ENCODE measurements around the gene PATJ. TPM values are rescaled to one million over a fixed set of nuclear protein-coding genes. Genes with fewer than 3 reads are reported as not detected.
"Not testable (repeated sequence)": the region's sequence is repeated elsewhere in the genome, so short reads cannot be mapped to it uniquely, and the experiment has no call there.

The PATJ gene
- total RNA-seq, 2 donors from 2014 or later = 56.6 to 72.1 TPM

DNA sequence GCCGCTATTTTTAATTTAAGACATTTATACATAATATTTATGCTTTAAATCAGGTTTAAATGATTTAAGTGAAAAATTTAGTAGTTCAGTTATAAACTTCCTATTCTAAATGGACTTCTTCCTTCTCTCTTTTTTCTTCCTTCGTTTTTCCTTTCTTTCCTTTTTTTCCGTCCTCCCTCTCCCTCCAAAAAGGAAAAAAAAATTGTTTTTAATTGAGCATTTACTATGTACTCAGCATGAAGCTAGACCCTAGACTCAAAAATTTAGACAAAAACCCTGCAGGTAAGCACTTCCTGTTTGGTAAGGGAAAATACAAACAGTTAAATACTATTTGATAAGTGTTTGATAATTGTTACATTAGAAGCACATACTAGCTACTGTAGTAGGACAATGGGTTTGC lies 14.7 kb upstream of the PATJ start:
- Mint-ChIP-seq H3K4me3 (no peak overlapping the region), H3K27ac (no peak overlapping the region)

DNA sequence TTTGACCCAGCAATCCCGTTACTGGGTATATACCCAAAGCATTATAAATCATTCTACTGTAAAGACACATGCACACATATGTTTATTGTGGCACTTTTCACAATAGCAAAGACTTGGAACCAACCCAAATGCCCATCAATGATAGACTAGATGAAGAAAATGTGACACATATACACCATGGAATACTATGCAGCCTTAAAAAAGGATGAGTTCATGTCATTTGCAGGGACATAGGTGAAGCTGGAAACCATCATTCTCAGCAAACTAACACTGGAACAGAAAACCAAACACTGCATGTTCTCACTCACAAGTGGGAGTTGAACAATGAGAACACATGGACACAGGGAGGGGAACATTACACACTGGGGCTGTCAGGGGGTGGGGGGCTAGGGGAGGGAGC lies 11.6 kb upstream of the PATJ start:
- H3K9me3 ChIP-seq (ENCODE audit: control insufficient read depth, low read length, poor library complexity, severe bottlenecking); H3K4me1 Mint-ChIP-seq; H3K4me3 Mint-ChIP-seq; DNase-seq; ATAC-seq; H3K27me3 Mint-ChIP-seq; H3K36me3 Mint-ChIP-seq (ENCODE audit: low read depth); H3K27ac Mint-ChIP-seq: not testable (repeated sequence)

More for the DNA sequence above, 14.7 kb upstream of the PATJ start:
- H3K9me3 ChIP-seq (ENCODE audit: control insufficient read depth, low read length, poor library complexity, severe bottlenecking) = no peaks in the 10 kb centered on the region
- Mint-ChIP-seq H3K36me3 (ENCODE audit: low read depth) (no peaks in the 10 kb centered on the region), H3K4me1 (peaks cover 15% of the 10 kb centered on the region), H3K27me3 (no peaks in the 10 kb centered on the region)
- no peak for DNase-seq
- no peak for ATAC-seq

DNA sequence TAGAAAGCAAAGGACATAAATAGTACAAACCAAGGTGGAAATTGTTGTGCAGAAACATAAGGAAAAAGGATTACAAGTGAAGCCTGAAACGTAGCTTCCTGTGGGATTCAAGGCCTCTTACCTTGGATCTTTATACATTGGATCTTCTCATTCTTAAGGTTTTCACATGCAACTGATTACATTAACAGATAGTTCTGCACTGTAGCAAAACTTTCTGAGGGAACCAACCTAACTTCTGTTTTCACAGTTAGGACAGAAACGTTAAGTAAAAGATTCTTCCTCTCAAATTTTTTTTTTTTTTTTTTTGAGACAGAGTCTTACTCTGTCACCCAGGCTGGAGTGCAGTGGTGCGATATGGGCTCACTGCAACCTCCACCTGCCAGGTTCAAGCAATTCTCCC lies 9.6 kb upstream of the PATJ start:
- H3K27me3 Mint-ChIP-seq = no peaks in the 10 kb centered on the region
- H3K4me1 Mint-ChIP-seq = peaks cover 2% of the 10 kb centered on the region
- H3K4me3 Mint-ChIP-seq = no peak overlapping the region
- DNase-seq (no peak), ATAC-seq (no peak)
- no peak overlapping the region for H3K27ac Mint-ChIP-seq
- peaks cover 2% of the 10 kb centered on the region for H3K36me3 Mint-ChIP-seq (ENCODE audit: low read depth)
- H3K9me3 ChIP-seq (ENCODE audit: control insufficient read depth, low read length, poor library complexity, severe bottlenecking) = no peaks in the 10 kb centered on the region

DNA sequence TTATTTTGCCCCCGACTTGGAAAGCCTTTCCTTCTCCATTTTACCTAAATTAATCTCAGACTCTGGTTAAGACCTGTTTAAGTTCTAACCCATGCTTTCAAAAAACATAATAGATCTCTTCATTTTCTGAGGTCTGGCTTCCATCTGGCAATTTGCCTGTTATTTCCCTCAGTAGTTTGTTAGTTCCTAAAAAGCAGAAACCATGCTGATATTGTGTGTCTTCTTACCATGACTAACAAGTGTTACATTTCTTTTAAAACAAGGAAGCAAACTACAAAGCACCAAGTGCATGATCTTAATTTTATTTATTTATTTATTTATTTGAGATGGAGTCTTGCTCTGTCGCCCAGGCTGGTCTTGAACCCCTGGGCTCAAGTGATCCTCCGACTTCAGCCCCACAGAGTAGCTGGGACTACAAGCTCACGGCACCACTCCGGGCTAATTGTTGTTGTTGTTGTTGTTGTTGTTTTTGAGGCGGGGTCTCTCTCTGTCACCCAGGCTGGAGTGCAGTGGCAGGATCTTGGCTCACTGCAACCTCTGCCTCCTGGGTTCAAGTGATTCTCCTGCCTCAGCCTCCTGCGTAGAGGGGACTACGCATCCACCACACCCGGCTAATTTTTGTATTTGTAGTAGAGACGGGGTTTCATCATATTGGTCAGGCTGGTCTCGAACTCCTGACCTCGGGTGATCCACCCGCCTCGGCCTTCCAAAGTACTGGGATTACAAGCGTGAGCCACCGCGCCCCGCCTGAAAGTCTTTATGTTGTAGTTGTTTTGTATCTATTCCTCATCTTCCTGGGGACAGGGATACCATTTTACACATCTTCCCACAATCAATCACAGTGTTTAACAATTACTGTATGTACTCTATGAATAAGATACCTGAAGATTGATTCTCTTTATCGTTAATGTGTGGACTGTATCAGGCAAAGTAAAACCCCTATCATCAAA lies 1.3 kb upstream of the PATJ start:
- peaks cover 21% of the 10 kb centered on the region for H3K4me1 Mint-ChIP-seq
- H3K4me3 Mint-ChIP-seq = peak overlapping the region; percentile 92
- H3K36me3 Mint-ChIP-seq (ENCODE audit: low read depth) = no peaks in the 10 kb centered on the region
- no peak for ATAC-seq
- no peaks in the 10 kb centered on the region for H3K27me3 Mint-ChIP-seq
- no peaks in the 10 kb centered on the region for H3K9me3 ChIP-seq (ENCODE audit: control insufficient read depth, low read length, poor library complexity, severe bottlenecking)
- DNase-seq = no peak
- peak overlapping the region; percentile 89 for H3K27ac Mint-ChIP-seq

DNA sequence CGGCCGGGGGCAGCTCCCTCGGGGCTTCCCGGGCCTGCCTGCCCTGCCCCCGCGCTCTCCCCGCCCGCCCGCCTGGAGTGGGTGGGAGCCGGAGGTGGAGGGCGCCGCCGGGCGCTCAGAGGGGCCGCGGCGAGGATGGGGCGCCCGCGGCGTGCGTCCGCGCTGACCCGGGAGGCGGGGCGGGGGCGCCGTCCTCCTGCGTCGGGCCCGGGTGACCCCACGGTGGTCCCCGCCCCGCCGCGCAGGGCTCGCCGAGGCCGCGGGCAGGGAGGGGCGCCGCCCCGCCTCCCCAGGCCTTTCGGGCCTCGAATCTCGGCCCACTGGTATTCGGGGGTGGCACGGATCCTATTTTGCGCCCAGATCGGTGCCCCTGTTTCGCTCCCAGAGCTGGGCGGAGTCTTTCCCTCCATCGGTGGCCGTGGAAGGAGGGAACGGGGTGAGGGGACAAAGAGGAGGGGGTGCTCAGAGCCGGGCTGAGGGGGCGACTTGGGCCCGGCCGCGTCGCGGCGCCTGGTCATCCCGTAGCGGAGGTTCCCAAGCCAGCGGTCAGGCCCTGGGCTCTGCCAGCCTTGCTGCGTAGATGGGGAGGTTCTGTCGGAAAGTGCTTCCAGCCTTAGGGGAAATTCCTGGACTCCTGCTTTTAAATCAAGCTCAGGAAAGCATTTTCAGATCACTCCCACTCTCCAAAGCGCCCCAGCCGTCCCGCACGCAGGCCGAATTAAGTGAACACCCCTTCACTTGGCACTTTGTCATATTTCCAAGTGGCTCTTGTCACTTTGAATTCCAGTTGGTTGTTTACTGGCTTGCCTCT lies 545 bp downstream of the PATJ start:
- ATAC-seq (peak; percentile 67), DNase-seq (no peak)
- H3K27ac Mint-ChIP-seq = peak overlapping the region; percentile 85
- H3K4me3 Mint-ChIP-seq = peak overlapping the region; percentile 80
- H3K9me3 ChIP-seq (ENCODE audit: control insufficient read depth, low read length, poor library complexity, severe bottlenecking) = no peaks in the 10 kb centered on the region
- H3K36me3 Mint-ChIP-seq (ENCODE audit: low read depth) = no peaks in the 10 kb centered on the region
- H3K4me1 Mint-ChIP-seq = peaks cover 30% of the 10 kb centered on the region
- no peaks in the 10 kb centered on the region for H3K27me3 Mint-ChIP-seq

DNA sequence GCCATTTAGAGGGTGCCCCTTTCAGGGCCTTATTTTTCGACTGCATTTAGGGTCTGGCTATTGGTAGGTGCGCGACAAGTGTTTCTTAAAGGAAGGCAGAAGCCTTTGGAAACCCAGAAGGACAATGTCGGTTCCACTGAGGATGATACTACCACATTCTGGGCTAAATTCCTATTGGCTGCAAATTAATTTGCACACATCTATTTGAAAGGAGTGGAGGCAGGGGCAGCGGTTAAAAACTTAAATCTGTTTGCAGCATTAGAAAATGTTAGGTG lies 1.1 kb downstream of the PATJ start:
- ATAC-seq (no peak), DNase-seq (no peak)
- H3K9me3 ChIP-seq (ENCODE audit: control insufficient read depth, low read length, poor library complexity, severe bottlenecking) = no peaks in the 10 kb centered on the region
- no peaks in the 10 kb centered on the region for H3K27me3 Mint-ChIP-seq
- peak overlapping the region; percentile 85 for H3K27ac Mint-ChIP-seq
- H3K36me3 Mint-ChIP-seq (ENCODE audit: low read depth) = no peaks in the 10 kb centered on the region
- peak overlapping the region; percentile 80 for H3K4me3 Mint-ChIP-seq
- peaks cover 30% of the 10 kb centered on the region for H3K4me1 Mint-ChIP-seq

DNA sequence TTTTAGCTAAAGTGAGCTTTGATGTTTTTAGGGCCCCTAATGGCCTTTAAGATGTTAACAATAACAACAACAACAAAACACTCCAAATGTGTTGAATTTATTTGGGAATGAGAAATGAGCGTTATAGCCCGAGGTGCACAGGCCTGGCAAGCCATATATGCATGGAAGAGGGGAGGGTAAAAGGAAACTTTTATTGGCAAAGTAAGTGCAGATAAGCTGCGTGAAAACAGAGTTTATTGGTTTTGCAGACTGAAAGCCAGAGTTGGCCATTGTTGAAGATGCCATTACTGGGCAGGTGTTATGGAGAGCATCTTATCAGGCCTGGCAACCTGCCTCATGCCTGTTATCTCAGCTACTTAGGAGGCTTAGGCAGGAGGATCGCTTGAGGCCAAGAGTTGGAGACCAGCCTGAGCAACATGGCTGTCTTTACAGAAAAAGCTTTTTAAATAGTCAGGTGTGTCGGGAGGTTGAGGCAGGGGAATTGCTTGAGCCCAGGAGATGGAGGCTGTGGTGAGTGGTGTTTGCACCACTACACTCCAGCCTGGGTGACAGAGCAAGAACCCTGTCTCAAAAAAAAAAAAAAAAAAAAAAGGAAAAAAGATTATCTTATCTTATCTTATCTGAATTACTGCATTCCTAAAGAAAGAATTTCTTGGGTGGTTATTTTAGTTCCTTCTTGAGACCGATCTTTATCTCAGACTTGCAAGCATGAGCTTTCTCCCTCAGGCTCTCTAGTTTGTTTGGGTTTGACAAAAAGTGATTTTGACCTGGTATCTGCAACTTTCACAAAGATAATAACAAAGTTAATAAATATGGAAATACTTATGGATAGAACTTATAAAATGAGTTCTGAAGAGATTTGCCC lies 1.7 kb downstream of the PATJ start:
- Mint-ChIP-seq H3K27ac (peak overlapping the region; percentile 85), H3K4me3 (peak overlapping the region; percentile 80), H3K27me3 (no peaks in the 10 kb centered on the region), H3K36me3 (ENCODE audit: low read depth) (no peaks in the 10 kb centered on the region), H3K4me1 (peaks cover 28% of the 10 kb centered on the region)
- ATAC-seq (no peak), DNase-seq (no peak)
- no peaks in the 10 kb centered on the region for H3K9me3 ChIP-seq (ENCODE audit: control insufficient read depth, low read length, poor library complexity, severe bottlenecking)

DNA sequence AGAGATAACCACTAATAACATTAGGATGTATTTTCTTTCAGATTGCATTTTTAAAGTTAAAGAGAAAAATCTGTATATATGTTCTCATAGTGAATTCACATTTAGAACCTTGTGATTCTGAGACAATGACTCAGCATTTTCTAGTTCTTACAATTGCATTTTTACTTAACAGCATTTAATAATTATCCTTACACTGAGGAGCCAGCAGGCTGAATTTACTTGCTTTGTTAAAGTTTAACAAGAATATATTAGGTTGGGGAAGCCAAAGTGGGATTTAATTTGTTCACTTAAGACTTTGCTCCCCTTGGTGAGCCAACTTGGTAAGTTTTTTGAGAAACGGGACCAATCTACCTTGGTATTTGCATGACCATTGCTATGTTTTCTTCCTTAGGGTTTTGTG lies 4.5 kb downstream of the PATJ start:
- peak overlapping the region; percentile 61 for H3K27ac Mint-ChIP-seq
- H3K36me3 Mint-ChIP-seq (ENCODE audit: low read depth) = no peaks in the 10 kb centered on the region
- no peak for DNase-seq
- no peak overlapping the region for H3K4me3 Mint-ChIP-seq
- H3K27me3 Mint-ChIP-seq = no peaks in the 10 kb centered on the region
- peaks cover 21% of the 10 kb centered on the region for H3K4me1 Mint-ChIP-seq
- no peaks in the 10 kb centered on the region for H3K9me3 ChIP-seq (ENCODE audit: control insufficient read depth, low read length, poor library complexity, severe bottlenecking)
- no peak for ATAC-seq

DNA sequence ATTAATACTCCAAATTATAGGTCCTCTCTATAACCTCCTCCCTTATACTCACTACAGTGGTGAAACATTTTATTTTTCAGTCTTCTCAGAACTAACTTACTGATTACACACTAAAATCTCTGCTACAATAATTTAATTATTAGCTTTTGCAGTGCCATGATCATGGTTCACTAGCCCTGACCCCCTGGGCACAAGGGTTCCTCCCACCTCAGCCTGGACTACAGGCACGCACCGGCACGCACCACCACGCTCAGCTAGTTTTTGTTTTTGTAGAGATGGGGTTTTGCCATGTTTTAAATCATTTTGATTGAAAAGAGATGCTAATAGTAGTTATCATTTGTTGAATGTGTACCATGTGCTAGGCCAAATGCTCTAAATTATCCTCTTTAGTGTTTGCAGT lies 6.3 kb downstream of the PATJ start:
- no peaks in the 10 kb centered on the region for H3K36me3 Mint-ChIP-seq (ENCODE audit: low read depth)

DNA sequence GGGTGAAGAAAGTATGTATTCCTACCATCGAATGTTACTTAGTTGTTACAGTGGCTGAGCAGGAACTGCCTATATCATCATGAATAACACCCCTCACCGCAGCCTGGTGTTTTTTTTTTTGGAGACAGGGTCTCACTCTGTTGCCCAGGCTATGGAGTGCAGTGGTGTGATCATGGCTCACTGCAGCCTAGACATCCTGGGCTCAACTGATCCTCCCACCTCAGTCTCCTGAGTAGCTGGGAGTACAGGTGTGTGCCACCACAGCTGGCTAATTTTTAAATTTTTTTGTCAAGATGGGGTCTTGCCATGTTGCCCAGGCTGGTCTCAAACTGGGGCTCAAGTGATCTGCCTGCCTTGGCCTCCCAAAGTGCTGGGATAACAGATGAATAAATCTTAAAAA lies 7.3 kb downstream of the PATJ start:
- no peak for ATAC-seq

More for the DNA sequence above, 6.3 kb downstream of the PATJ start:
- ATAC-seq (no peak), DNase-seq (no peak)
- H3K27me3 Mint-ChIP-seq = no peaks in the 10 kb centered on the region
- peak overlapping the region; percentile 60 for H3K27ac Mint-ChIP-seq
- H3K4me3 Mint-ChIP-seq = no peak overlapping the region
- H3K9me3 ChIP-seq (ENCODE audit: control insufficient read depth, low read length, poor library complexity, severe bottlenecking) = no peaks in the 10 kb centered on the region
- peaks cover 15% of the 10 kb centered on the region for H3K4me1 Mint-ChIP-seq

DNA sequence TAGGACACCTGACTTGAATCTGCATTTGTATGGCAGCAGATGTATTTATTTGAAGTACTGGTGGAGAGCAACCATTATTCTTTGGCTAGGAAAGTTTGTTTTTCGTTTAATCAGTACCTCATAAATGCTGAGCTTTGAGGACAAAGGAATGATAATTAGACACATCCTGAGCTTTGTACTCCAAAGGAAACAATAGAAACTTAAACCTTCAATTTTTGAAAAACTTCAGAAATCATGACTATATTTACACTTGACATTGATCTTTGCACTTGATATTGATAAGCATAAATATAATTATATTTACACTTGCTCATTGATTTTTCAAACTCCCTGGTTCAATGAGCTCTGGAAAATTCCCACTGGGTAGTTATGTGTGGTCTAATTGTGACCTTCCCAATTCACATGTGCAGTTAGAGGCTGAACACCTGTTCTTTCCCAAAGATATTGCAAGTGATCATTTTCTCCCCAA lies 10.7 kb downstream of the PATJ start:
- DNase-seq (no peak), ATAC-seq (no peak)
- H3K27ac Mint-ChIP-seq = no peak overlapping the region
- peaks cover 6% of the 10 kb centered on the region for H3K4me1 Mint-ChIP-seq
- no peaks in the 10 kb centered on the region for H3K27me3 Mint-ChIP-seq
- no peaks in the 10 kb centered on the region for H3K9me3 ChIP-seq (ENCODE audit: control insufficient read depth, low read length, poor library complexity, severe bottlenecking)
- no peak overlapping the region for H3K4me3 Mint-ChIP-seq
- H3K36me3 Mint-ChIP-seq (ENCODE audit: low read depth) = no peaks in the 10 kb centered on the region

More for the DNA sequence above, 7.3 kb downstream of the PATJ start:
- H3K9me3 ChIP-seq (ENCODE audit: control insufficient read depth, low read length, poor library complexity, severe bottlenecking) = no peaks in the 10 kb centered on the region
- Mint-ChIP-seq H3K27me3 (no peaks in the 10 kb centered on the region), H3K36me3 (ENCODE audit: low read depth) (no peaks in the 10 kb centered on the region), H3K4me1 (peaks cover 11% of the 10 kb centered on the region), H3K27ac (no peak overlapping the region), H3K4me3 (no peak overlapping the region)
- no peak for DNase-seq

DNA sequence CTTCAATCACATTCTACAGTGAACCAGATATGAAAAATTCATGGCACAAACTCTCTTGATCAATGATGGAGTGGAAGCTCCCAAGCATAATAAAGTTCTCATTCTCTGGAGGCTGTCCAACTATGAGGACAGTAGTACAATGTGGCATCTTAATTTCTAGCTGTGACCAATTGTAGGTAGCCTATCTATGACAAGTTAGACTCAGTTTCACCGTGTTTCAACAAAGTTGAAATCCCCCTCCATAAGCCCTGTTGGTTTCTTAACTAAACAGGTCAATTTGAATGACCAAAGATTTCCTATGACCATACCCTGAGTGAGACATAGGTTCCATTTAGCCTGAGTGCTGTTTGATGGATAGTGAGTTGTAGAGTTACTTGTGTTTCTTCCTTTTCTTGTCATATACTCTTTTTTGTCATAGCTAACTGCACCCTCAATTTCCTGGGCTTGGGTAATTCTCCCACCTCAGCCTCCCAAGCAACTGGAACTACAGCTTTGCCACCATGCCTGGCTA lies 11.8 kb downstream of the PATJ start:
- no peaks in the 10 kb centered on the region for H3K9me3 ChIP-seq (ENCODE audit: control insufficient read depth, low read length, poor library complexity, severe bottlenecking)
- peaks cover 7% of the 10 kb centered on the region for H3K4me1 Mint-ChIP-seq
- H3K27me3 Mint-ChIP-seq = no peaks in the 10 kb centered on the region
- H3K27ac Mint-ChIP-seq = no peak overlapping the region
- no peaks in the 10 kb centered on the region for H3K36me3 Mint-ChIP-seq (ENCODE audit: low read depth)
- no peak for DNase-seq
- no peak overlapping the region for H3K4me3 Mint-ChIP-seq
- ATAC-seq = no peak

DNA sequence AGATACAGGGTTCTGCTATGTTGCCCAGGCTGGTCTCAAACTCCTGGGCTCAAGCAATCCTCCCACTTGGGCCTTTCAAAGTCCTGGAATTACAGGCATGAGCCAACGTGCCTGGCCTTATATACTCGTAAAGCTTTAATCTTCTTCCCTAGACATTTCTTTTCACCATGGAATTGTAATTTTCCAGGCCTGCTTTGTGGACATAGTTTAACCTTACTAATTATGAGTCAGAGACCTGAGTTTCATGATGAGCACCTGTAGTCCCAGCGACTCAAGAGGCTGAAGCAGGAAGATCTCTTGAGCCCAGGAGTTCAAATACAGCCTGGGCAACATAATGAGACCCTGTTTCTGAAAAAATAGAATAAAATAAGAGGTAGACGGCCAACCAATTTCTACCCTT lies 12.3 kb downstream of the PATJ start:
- H3K27me3 Mint-ChIP-seq = no peaks in the 10 kb centered on the region
- no peak overlapping the region for H3K4me3 Mint-ChIP-seq
- no peaks in the 10 kb centered on the region for H3K36me3 Mint-ChIP-seq (ENCODE audit: low read depth)
- DNase-seq (no peak), ATAC-seq (no peak)
- H3K9me3 ChIP-seq (ENCODE audit: control insufficient read depth, low read length, poor library complexity, severe bottlenecking) = no peaks in the 10 kb centered on the region
- no peak overlapping the region for H3K27ac Mint-ChIP-seq
- peaks cover 7% of the 10 kb centered on the region for H3K4me1 Mint-ChIP-seq
